Amniotic stem cell (primary cell): ENCODE data around the gene ABHD3.
"Not testable (repeated sequence)": the region's sequence is repeated elsewhere in the genome, so short reads cannot be mapped to it uniquely, and the experiment has no call there.

Experiments used
- DNase-seq: peaks from one replicate; lab custom pipeline; 2025; lab: John Stamatoyannopoulos, UW

Gene ABHD3, protein sequence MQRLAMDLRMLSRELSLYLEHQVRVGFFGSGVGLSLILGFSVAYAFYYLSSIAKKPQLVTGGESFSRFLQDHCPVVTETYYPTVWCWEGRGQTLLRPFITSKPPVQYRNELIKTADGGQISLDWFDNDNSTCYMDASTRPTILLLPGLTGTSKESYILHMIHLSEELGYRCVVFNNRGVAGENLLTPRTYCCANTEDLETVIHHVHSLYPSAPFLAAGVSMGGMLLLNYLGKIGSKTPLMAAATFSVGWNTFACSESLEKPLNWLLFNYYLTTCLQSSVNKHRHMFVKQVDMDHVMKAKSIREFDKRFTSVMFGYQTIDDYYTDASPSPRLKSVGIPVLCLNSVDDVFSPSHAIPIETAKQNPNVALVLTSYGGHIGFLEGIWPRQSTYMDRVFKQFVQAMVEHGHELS

GRCh38 chr18:21704603-21705364 is at the start of gene ABHD3:
ABHD3 (minus strand) TSS chr18:21704774; CDS start chr18:21704665, 109 bp downstream.
- peak; percentile 89 for DNase-seq

GRCh38 chr18:21747764-21748693 is 43.5 kb upstream of the ABHD3 start:
- no peak for DNase-seq

DNA sequence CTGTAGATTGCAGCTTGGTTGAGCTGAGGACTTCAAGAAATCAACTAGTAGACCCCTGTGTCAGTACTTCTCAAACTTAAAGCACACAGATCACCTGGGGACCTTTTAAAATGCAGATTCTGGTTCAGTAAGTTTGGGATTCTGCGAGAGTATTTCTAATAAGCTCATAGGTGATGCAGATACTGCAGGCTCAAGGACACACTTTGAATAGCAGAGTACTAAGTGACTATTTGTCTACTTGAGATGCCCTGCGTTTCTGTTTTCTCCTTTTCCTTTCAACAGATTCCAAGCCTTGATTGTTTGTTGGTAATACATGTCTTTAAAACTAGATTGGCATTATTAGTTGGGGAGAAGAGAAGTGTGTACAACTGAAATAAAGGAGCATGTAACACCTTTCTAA is 42.7 kb upstream of the ABHD3 start:
- DNase-seq = no peak

- no peak for DNase-seq
Observed at GRCh38 chr18:21745231-21745630, 40.7 kb upstream of the ABHD3 start.

DNA sequence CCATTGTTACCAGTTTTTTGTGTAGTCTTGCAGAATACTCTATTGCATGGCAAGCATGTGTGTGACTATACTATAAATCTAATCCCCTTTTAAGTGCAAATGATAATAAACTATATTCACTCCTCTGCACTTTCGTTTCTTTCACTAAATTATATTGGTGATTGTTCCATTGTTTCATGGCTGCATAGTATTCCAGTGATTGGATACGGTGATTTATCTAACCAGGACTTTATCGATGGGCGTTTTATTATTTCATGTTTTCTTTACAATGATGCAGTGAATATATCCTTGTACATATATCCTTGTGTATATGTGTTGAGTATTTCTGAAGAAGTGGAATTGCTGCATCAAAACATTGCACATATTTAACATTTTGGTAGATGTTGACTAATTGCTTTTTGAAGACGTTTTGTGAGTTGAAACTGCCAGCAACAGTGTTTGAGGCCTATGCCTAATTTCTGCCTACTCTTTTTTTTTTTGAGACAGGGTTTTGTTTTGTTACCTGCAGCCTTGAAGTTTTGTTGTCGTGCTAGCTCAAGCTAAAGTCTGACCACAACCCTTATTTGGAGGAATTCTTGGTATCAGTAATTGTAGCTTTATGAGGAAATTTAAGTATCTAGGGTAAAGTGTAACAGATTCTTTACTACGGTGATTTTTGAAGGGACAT is 38.7 kb upstream of the ABHD3 start:
- DNase-seq = no peak

GRCh38 chr18:21742315-21742687 is 37.7 kb upstream of the ABHD3 start:
- DNase-seq = no peak

DNA sequence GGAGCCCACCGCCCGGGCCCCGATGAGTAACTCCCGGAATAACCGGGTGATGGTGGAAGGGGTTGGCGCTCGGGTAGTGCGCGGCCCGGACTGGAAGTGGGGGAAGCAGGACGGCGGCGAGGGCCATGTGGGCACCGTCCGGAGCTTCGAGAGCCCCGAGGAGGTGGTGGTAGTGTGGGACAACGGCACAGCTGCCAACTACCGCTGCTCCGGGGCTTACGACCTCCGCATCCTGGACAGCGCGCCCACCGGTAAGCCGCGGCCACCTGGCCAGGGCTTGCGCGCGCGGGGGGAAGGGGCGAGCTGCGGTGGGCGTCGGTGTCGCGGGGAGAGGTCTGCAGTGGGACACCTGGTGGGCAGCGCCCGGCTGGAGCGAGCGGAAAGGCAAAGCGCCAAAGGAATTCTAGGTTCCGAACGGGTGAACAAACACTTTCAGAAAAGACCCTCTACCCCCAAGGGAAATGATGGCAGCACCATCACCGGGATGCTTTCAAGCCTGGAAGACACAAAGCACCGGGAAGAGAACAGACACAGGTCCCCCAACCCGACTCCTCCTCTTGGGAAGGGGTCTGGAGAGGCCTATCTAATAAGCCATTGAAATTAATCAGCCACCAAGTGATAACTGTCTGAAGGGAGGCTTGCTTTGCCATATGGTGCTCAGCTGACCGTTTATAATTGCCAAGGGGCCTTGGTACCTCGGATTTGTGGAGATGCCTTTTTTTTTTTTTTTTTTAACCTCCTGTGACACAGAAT is 37.2 kb upstream of the ABHD3 start:
- no peak for DNase-seq

DNA sequence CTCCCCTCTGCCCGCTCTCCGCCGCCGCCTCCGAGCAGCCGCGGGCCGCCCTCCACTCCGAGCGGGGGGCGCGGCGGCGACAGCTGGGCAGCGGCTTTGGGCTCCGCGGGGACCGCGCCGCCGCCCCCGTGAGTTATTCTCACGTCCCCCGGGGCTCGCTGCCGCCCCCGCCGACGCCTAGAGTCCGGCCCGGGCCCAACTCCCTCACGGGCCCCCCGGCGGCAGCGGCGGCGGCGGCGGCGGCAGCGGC is 36.7 kb upstream of the ABHD3 start:
- peak; percentile 33 for DNase-seq

DNA sequence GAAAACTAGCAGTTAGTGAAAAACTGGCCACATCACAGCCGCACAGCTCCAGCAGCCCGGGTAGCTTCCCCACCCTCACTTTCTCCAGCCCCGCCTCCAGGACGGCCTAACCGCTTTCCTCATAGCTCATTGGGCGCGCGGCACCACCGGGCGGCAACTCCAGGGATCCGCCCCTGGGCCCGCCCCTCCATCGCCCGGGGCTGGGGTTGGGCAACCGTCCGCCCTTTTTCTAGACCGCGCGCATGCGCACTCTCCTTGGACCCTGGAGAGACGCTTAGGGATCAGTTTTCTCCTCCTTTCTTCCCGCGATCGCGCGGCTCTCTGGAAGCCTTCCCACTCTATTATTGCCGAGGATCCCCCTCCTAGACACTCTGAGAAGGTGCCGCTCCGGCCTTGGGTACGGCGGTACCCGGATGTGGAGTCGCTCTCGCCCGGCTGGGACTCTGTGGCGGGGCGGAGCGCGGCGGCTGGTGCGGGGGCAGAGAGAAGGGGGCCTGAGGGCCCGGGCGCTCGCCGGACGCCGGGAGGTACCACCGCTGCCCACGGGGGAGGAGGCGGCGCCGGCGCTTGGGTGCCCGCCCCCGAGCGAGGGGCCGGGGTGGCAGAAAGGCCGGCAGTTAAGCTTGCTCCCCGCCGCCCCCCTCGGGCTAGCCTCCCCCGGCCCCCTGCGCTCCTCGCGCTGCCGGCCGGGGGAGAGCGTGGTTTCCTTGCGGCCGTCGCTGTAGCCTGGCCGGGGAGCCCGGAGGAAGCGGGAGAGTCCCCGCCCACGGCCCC is 36.2 kb upstream of the ABHD3 start, which contains the start of gene MIB1:
Gene MIB1 (plus strand): TSS at position 255 of the 774 bp plus-strand sequence. CDS start 792 bp downstream, outside the sequence.
- DNase-seq = peak; percentile 97

GRCh38 chr18:21739604-21740537 is 35.3 kb upstream of the ABHD3 start:
- DNase-seq = no peak

- DNase-seq = not testable (repeated sequence)
Observed at GRCh38 chr18:21736926-21737325, 32.4 kb upstream of the ABHD3 start.

- DNase-seq = no peak
Observed at GRCh38 chr18:21735452-21736015, 31.0 kb upstream of the ABHD3 start.

DNA sequence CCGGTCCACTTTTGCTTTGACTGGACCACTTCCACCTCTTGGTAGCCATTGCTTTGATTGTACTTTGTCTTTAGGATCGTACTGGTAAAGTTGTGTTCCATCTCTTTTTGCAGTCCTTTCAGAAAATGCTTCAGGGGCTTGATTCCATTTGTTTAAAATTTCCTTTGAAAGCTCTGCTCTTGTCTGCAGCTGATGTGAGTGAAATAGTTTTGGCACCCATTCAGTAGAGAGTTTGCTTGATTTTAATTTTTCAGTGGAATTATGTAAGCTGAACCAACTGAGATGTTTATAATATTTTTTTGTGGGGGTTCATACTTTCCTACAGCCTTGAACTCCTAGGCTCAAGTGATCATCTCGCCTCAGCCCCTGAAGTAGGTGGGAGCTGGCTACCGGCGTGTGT is 28.4 kb upstream of the ABHD3 start:
- DNase-seq = no peak

DNA sequence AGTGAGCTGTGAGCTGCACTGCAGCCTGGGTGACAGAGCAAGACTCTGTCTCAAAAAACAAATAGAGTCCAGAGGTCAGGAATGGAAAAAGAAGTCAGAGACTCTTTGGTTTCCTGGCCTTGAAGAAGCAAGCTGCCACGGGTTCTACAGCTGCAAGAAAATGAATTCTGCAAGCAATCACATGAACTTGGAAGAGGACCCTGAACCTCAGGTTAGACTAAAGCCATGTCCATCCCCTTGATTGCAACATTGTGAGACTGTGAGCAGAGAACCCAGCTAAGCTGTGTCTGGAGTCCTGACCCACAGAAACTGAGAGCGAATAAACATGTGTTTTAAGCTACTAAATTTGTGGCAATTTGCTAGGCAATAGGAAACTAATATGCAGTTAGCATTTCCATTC is 23.1 kb upstream of the ABHD3 start:
- no peak for DNase-seq

DNA sequence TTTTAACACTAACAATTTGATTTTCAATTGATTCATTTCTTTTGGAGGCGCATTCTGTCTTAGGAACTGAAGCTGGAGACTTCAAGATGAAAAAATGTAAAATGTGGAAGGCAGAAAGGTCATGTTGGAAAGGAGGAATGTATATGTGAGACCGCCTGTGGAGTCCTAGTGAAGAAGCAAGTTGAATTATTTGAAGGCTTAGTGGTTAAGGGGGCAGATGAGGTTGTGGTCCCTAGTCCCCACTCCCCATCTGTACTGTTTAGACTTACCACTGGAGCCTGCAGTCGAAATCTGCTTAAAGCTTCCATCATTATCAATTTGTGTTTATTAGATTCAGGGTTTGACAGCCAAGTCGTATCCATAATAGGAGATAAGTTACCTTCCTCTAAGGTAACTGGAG is 20.6 kb upstream of the ABHD3 start:
- no peak for DNase-seq

GRCh38 chr18:21722687-21723086 is 18.1 kb upstream of the ABHD3 start:
- no peak for DNase-seq

DNA sequence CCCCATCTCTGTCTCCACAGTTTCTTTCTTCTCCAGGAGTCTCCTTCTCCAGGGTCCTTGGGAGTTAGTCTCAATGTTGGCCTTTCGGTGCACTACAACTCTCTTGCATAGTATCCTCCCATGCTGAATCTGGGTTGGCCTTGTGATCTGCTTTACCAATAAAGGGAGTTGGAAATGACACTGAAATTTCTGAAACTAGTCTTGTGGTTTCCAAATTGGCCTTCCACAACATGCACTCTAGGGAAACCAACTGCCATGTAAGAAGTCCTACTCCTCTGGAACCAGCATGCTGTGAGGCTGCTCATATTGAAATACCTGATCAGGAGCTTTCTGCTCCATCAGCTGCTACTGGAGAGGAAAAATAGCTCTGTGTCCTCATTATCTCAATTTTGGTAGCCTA is 9.9 kb upstream of the ABHD3 start:
- DNase-seq = no peak

DNA sequence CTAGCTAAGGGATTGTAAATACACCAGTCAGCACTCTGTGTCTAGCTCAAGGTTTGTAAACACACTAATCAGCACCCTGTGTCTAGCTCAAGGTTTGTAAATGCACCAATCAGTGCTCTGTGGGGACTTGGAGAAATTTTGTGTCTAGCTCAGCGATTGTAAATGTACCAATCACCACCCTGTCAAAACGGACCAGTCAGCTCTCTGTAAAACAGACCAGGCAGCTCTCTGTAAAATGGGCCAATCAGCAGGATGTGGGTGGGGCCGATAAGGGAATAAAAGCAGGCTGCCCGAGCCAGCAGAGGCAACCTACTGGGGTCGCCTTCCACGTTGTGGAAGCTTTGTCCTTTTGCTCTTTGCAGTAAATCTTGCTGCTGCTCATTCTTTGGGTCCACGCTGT is 2.6 kb upstream of the ABHD3 start:
- not testable (repeated sequence) for DNase-seq

DNA sequence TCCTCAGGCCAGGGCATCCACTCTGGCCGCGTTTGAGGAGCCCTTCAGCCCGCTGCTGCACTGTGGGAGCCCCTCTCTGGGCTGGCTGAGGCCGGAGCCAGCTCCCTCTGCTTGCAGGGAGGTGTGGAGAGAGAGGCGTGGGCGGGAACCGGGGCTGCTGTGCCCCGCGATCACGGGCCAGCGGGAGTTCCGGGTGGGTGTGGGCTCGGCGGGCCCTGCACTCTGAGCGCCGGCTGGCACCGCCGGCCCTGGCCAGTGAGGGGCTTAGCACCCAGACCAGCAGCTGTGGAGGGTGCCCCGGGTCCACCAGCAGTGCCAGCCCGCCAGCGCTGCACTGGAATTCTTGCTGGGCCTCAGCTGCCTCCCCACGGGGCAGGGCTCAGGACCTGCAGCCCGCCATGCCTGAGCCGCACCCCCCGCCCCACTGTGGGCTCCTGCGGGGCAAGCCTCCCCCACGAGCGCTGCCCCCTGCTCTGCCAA is 1.9 kb upstream of the ABHD3 start:
- no peak for DNase-seq
